H1 (cell line): ENCODE measurements around the gene DOCK3.

Source experiments
- BRCA1 ChIP-seq: IDR thresholded peaks from 2 replicates; pipeline ENCODE4 v1.6.1; 2012; ENCODE audit warnings: low read depth, low read length, improper control_type of control experiment
- CBX5 ChIP-seq: fragments of 300-800, 300-1000 bp; sonication (generic); IDR thresholded peaks from 2 replicates; pipeline ENCODE4 v1.7.1; 2016; ENCODE audit warnings: antibody characterized with exemption, low read length, low read depth
- EZH2 ChIP-seq: fragments of 200-600 bp; sonication (generic); IDR thresholded peaks from 2 replicates; pipeline ENCODE4 v1.7.1; 2012; ENCODE audit warnings: low read depth, mild to moderate bottlenecking, moderate library complexity, low read length, inconsistent platforms; ENCODE audit not compliant: severe bottlenecking
- MAFK ChIP-seq: IDR thresholded peaks from 2 replicates; pipeline ENCODE4 v1.6.1; 2012; ENCODE audit warnings: low read depth, mild to moderate bottlenecking, improper control_type of control experiment, low read length
- NANOG ChIP-seq: IDR thresholded peaks from 2 replicates; pipeline ENCODE4 v1.6.1; 2011; ENCODE audit warnings: low read length, low read depth, mild to moderate bottlenecking, inconsistent platforms; ENCODE audit not compliant: insufficient read depth, poor library complexity, severe bottlenecking
- RBBP5 ChIP-seq: IDR thresholded peaks from 2 replicates; pipeline ENCODE4 v1.7.1; 2012; ENCODE audit warnings: low read depth, mild to moderate bottlenecking, inconsistent platforms, low read length, moderate library complexity, borderline replicate concordance
- TF ChIP-seq, protein P1 (sequence below), 3 experiments: IDR thresholded peaks; 1 replicate in 2 of 3; 2 replicates in 1 of 3; pipeline versions ENCODE4 v1.5.1 to v1.6.1; 2011; ENCODE audit warnings: low read length in 3 of 3, mild to moderate bottlenecking in 3 of 3, inconsistent platforms in 2 of 3, low read depth in 1 of 3, moderate library complexity in 1 of 3; ENCODE audit not compliant: insufficient read depth in 1 of 3; ENCODE audit errors: control extremely low read depth in 1 of 3

DNA sequence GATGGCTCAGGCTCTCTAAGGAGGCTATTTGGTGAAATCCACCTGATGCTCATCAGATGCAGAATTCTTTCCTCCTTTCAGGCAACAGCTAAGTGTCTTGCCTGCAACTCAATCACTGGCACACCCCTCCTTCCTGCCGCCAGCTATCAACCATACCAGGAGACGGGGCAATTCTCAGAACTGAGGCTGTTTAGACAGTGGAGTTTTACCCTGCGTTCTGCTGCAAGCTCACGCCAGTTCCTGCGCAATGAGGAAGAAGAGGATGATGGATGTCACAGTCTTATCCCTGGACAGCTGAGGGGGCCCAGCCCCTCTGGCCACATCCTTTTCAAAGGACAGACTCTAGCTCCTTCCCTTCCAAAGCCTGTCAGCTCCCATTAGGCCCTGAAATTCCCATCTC lies 703.3 kb downstream of the DOCK3 start:
- TF ChIP-seq, protein P1, sequence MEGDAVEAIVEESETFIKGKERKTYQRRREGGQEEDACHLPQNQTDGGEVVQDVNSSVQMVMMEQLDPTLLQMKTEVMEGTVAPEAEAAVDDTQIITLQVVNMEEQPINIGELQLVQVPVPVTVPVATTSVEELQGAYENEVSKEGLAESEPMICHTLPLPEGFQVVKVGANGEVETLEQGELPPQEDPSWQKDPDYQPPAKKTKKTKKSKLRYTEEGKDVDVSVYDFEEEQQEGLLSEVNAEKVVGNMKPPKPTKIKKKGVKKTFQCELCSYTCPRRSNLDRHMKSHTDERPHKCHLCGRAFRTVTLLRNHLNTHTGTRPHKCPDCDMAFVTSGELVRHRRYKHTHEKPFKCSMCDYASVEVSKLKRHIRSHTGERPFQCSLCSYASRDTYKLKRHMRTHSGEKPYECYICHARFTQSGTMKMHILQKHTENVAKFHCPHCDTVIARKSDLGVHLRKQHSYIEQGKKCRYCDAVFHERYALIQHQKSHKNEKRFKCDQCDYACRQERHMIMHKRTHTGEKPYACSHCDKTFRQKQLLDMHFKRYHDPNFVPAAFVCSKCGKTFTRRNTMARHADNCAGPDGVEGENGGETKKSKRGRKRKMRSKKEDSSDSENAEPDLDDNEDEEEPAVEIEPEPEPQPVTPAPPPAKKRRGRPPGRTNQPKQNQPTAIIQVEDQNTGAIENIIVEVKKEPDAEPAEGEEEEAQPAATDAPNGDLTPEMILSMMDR (IDR thresholded peaks at IDR 0.05; ENCODE audit: control extremely low read depth in 1 of 3, insufficient read depth in 1 of 3, low read depth in 1 of 3, low read length in 3 of 3): no peak
- TF ChIP-seq EZH2 (no peak), BRCA1 (no peak), RBBP5 (no peak), CBX5 (no peak), NANOG (no peak), MAFK (no peak)
